Activated CD4-positive, alpha-beta T cell treated with anti-CD3 and anti-CD28 coated beads, Interleukin-2, amount 50 U/mL, for 4 hours (primary cell): ENCODE data around the gene MCAM.

Experiments
- DNase-seq, 2 experiments: peaks; one replicate each; pipeline ENCODE4 v3.0.0-alpha.2; 2020

Gene MCAM, protein sequence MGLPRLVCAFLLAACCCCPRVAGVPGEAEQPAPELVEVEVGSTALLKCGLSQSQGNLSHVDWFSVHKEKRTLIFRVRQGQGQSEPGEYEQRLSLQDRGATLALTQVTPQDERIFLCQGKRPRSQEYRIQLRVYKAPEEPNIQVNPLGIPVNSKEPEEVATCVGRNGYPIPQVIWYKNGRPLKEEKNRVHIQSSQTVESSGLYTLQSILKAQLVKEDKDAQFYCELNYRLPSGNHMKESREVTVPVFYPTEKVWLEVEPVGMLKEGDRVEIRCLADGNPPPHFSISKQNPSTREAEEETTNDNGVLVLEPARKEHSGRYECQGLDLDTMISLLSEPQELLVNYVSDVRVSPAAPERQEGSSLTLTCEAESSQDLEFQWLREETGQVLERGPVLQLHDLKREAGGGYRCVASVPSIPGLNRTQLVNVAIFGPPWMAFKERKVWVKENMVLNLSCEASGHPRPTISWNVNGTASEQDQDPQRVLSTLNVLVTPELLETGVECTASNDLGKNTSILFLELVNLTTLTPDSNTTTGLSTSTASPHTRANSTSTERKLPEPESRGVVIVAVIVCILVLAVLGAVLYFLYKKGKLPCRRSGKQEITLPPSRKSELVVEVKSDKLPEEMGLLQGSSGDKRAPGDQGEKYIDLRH

DNA sequence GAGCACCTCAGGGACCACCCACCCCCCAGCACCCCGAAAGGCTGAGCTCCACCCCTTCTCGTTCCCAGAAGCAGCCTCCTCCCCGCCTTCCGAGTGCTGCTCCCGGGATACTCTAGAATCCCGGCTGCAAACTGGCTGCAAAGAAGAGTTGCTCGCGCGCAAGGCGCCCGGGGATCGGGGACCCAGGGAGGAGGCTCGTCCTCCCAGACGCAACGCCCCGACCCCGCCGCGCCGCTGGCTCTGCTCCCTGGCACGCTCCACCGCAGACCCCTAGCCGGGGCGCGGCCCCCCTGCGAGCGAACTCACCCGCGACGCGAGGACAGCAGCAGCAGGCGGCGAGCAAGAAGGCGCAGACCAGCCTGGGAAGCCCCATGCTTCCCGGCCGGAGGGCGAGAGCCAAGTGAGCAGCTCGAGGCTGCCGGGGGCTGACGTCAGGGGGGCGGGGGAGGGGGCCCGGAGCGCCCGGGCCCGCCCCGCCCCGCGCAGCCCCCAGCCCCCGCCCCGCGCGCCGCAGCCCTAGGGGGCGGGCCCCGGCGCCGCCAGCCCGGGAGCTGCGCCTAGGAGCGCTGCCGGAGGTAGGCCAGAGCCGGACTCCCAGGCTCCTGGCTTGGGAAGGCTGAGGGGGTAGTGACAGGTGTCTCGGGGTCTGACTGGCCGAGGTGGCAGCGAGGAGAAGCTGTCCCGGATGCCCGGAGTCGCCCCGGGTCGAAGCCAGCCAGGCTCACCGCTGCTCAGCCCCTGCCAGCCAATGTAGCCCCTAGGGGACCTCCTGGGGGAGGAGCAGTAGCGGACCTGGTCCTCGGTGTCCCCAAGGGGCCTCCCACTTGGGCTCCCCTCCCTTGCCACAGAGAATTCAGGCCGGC lies at the start of gene MCAM:
MCAM (minus strand) TSS at position 402 of the 863 bp plus-strand sequence; CDS start at position 373, 29 bp downstream.
- DNase-seq, result no peak

GRCh38 chr11:119365071-119365591 lies 48.2 kb upstream of the MCAM start:
- DNase-seq, result no peak

DNA sequence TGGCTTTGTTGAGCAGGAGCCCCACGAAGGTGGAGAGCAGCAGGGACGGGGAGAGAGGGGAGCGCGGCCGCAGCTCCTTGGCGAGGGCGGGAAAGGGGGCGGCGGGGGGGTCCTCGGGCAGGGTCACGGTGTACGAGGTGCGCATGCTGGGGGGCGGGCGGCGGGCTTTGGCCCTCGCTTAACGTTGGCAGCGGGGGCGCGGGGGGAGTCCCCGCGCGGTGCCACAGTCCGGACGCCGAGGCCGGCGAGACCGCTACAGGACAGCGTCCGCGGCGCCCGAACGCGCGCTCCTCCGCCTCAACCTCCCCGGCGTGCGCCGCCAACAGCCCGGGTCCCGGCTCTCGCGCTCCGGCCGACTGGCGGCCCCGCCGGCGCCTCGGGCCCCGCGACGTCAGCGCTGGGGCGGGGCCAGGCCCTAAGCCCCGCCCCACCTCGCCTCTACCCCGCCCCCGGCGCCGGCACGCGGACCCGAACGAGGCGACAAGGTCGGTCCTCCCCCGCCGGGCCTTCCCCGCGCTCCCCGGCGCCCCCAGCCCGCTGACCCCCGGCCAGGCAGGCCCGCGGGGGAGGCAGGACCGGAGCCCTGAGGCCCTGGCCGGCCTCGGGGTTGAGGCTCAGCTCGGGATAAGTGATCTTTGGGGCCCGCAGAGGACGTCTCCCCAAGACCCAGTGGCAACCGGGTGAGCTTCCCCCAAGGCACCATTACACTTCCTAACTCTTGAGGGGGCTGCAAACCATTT lies 47.1 kb upstream of the MCAM start:
- DNase-seq, result peak; percentile 38 to 39

- DNase-seq, result no peak
Measured at GRCh38 chr11:119363081-119363850, 46.3 kb upstream of the MCAM start.

DNA sequence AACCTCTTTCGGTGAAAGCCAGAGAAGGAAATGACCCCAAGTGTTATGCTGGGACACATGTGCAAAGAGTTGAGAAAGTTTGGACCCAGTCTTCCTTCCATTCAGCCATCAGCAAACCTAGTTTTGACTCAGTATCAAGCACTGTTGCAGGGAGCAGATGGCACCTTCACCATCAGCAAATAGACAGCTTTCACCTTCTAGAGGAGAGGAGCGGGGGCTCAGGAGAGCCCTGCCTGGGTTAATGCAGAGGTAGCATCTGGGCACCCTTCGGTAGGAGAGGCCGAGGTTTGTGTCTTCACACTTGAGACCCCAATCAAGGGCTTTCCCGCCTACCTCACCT lies 45.8 kb upstream of the MCAM start:
- DNase-seq, result no peak

DNA sequence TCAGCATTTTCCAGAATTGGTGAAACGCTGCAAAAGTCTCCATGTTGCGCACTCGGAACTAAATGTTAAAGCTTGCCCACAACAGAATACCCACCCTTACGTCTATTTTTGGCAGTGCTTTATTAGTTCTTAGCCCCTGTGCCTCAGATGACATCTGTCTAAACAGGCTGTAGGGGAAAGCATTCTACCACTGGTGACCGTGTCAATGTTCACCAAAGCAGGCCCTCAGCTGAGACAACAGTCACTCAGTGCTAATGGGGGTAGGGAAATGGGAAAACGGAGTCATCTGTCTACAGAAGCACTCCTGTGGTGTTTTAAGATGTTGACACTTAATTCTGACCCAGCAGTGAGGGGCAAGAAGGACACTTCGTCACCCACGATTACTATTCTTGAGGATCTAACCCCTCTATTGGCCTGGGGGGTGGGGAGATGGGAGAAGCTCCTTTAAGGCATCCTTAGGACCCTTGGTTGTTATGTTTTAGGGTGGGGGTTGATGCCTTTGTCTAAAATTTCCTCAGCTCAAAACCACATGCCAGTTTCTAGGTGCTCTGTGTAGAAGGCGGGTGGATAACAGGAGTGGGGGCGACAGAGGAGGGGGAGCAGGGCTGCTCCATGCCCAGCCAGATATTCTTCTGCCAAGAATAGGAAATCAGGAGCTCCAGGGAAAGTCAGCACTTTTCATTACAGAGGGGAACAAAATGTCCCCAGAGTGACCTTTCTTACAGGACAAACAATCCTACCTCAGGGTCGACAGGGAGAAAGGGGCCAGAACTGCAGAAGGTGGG lies 45.2 kb upstream of the MCAM start:
- no peak for DNase-seq

DNA sequence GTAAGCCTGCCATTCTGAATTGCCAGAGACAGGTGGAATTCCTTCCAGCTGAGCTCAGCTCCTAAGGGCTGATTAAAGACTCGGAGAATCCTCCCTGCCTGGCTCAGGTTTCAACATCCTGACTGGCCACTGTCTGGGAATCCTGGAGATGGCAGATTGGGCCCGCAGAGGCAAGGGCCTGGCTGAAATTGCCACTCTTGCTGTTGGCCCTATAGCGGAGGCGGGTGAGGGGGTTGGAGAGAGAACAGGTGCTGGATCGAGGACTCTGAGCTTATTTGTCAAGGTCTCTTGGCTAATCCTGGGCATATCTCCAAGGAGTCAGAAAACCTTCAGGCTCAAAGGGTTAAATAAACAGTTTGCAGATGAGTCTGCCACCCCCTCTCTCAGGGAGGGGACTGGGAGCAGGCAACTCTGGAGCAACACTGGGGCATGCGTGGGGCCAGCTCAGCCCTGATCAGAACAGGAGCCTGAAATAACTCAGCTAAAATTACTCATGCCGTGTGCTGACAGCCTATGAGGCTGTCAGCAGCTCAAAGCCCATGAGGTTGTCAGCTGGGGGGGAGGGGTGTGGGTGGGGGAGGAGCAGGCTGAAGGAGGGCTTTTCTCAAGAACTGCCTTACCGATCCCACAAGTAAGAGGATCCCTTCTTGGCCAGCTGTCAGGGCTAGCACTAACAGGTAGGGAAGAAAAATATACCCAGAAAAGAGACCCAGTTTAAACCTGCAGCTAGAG lies 44.3 kb upstream of the MCAM start:
- DNase-seq, result no peak

DNA sequence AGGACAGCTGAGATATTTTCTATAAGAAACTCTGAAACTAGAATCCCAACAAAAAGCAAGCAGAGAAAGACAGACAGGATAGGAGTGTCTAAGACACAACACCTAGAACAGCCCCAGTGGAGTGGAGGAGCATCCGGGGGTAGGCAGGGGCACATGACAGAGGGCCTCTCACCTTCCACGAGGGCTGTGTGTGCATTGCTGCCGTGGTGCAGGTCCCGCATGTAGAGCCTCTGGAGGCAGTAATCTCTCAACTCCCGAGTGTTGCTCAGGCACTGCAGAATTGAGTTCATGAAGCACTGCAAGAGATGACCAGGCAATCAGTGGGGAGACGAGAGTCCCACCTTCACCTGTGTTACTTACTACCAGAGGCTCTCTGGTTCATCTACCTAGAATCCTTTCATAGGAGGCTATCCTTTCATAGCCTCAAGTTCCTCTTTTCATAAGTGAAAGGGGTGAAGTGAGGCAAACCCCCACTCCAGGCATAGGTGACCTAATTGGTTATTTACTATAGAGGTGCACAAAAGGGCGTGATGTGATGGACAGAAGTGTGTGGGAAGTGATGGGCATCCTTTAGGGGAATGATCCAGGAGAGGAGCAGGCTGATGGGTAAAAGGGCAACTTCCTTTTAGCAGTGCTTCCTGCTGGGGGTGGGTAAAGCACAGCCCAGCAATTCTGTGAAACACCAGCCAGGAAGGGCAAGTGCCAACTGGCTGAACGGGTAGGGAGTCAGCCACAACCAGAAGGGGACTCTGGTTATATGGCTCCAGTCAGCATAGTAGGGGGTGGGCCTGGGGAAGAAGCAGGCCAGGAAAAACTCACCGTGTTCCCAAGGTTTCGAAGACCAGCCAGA lies 42.7 kb upstream of the MCAM start:
- DNase-seq, result no peak

DNA sequence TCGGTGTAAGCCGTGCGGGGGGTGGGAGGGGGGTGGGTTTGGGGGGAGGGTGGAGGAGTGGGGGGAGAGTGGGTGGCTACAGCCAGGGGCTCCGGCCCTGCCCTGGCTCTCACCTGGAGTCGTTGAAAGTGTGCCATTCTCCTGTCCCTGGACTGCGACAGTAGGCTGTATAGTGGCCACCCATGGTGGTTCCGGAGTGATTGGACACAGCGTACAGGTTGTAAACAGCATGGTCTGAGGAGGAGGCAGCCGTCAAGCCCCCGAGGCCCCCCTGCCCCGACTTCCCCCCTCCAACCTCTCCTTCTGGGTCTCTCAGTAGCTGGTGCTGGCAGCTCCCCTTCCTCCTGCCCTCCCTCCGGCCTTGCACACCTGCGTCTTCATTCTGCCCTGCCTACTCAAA lies 40.1 kb upstream of the MCAM start:
- DNase-seq, result no peak

GRCh38 chr11:119356349-119357031 lies 39.6 kb upstream of the MCAM start:
- DNase-seq, result peak; percentile 64 to 65

GRCh38 chr11:119355091-119355843 lies 38.3 kb upstream of the MCAM start:
- no peak for DNase-seq

GRCh38 chr11:119352857-119353260 lies 35.9 kb upstream of the MCAM start:
- DNase-seq, result no peak

DNA sequence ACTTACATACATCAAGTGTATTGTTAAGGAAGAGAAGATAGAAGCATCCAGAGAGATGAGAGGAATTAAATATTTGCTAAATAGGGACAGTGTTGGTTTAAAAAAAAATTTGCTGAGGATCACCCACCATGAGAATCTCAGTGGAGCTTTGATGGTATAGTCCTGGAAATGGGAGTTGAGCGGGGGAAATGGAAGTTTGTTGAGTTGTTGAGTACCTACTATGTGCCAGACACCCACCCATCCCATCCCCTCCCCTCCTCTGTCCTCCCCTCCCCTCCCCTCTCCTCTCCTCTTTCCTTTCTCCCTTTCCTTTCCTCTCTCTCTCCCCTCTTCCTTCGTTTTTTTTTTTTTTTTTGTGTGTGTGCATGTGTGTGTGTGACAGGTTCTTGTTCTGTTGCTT lies 34.3 kb upstream of the MCAM start:
- DNase-seq, result no peak

GRCh38 chr11:119350302-119350701 lies 33.4 kb upstream of the MCAM start:
- no peak for DNase-seq

DNA sequence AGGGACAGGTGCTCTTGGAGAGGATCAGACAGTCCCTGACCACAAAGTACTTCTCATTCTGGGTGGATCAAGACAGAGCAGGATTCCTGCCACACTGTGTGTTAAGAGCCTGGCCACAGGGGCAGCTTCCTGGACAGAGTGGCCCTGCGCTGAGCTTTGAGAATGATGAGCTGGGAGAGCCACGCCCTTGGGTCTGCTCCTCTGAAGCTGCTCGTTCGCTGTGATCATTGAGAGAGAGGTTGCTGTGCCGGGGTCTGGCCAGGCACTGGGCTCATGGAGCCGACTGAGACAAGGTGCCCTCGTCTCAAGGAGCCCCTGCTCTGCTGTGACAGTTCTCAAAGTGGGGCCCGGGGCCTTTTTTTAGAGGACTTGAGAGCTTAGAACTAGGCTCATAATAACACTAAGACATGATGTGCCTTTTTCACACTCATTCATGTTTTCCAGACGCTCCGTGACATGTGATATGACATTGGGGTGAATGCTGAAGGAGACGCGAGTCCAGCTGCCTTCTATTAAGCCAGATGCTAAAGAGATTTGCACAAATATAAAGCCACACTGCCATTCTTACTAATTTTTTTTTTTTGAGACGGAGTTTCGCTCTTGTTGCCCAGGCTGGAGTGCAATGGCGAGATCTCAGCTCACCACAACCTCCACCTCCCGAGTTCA lies 31.1 kb upstream of the MCAM start:
- DNase-seq, result no peak

DNA sequence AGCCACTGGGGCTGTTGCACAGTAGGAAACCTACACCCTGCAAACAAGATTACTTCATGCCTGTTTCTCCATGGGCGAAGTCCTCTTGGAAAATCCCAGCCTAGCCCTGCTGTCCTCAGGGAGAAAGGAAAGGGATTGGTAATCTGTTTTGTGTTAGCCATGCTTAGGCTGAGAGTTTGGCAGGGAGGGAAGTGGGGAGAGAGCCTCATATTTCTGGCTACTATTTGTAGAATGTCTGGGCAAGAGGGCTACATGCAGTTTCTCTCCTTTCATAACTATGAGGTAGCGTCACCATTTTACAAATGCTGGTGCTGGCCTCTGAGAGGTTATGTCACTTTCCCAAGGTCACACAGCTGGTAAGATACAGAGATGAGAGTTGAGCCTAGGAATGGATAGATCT lies 30.3 kb upstream of the MCAM start:
- DNase-seq, result no peak

GRCh38 chr11:119346605-119347004 lies 29.7 kb upstream of the MCAM start, which contains the start of gene MFRP:
MFRP (minus strand) TSS chr11:119346705; CDS start chr11:119346513, 192 bp downstream.
- no peak for DNase-seq
